Mucosa of rectum (tissue), 2 donors: ENCODE data around the gene GBX2.
"Not testable (repeated sequence)": the region's sequence is repeated elsewhere in the genome, so short reads cannot be mapped to it uniquely, and the experiment has no call there.

Experiments used
- H3K27ac ChIP-seq, 2 donors: one replicate each; pipeline ENCODE4 v1.7.0; 2013; ENCODE audit warnings: inconsistent platforms in 2 of 2, low read depth in 2 of 2, low read length in 2 of 2
- H3K27me3 ChIP-seq, 2 donors: one replicate each; pipeline ENCODE4 v1.7.0; 2013; ENCODE audit warnings: low read length in 2 of 2; ENCODE audit not compliant: control insufficient read depth in 2 of 2, insufficient read depth in 2 of 2
- H3K36me3 ChIP-seq, 2 donors: one replicate each; pipeline ENCODE4 v1.7.0; 2013; ENCODE audit warnings: low read length in 2 of 2; ENCODE audit not compliant: control insufficient read depth in 2 of 2, insufficient read depth in 2 of 2
- H3K4me1 ChIP-seq, 2 donors: one replicate each; pipeline ENCODE4 v1.7.0; 2013; ENCODE audit warnings: low read length in 2 of 2, mild to moderate bottlenecking in 1 of 2; ENCODE audit not compliant: control insufficient read depth in 2 of 2, insufficient read depth in 2 of 2
- H3K4me3 ChIP-seq, 2 donors: one replicate each; pipeline ENCODE4 v1.7.0; 2013; ENCODE audit warnings: low read length in 2 of 2
- H3K9ac ChIP-seq, 2 donors: one replicate each; pipeline ENCODE4 v1.7.0; 2013; ENCODE audit warnings: low read length in 2 of 2, low read depth in 1 of 2, mild to moderate bottlenecking in 1 of 2
- H3K9me3 ChIP-seq, 2 donors: one replicate each; pipeline ENCODE4 v1.7.0; 2013; ENCODE audit warnings: low read length in 2 of 2; ENCODE audit not compliant: control insufficient read depth in 2 of 2
- donor health status: healthy.
- donor health status: Normal muscosa, but diverticular disease.

GBX2 gene

DNA sequence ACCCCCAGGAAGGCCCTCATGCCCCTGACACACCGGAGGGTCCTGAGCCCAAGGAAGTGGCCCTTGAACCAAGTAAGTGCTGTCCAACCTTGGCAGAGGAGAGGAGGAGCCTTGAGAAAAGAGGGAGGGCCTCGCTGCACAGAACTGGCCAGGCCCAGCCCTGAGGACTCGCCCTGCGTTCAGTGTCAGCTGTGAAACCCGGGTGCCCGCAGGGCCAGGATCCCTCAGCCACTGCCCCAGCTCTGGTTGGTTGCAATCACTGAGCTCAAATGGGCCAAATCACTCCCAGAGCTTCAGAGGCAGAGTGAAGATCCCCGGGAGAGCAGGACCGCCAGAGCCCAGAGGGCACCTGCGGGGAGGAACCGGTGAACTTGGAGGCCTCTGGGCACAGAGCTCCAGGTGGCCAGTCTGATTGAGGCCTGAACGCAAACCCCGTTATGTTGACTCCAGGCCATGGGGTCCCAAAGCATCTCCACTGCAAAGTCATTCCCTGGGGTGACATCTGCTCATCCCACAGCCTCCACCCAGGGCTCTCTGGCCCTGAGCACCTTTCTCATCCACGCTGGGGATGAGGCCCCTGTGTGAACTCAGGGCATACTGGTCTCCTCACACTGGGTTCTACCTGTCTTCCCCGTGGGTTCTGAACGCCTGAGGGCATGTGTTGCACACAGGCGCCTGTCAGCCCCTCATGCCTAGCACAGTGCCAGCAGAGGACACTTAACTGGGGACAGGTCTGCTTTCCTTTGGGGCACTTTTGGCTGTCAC is 11.9 kb downstream of the GBX2 start:
- no peak overlapping the region for H3K9ac ChIP-seq
- H3K27me3 ChIP-seq: peaks cover 12 to 24% of the 10 kb centered on the region in 2 donors
- H3K4me3 ChIP-seq: no peak overlapping the region

DNA sequence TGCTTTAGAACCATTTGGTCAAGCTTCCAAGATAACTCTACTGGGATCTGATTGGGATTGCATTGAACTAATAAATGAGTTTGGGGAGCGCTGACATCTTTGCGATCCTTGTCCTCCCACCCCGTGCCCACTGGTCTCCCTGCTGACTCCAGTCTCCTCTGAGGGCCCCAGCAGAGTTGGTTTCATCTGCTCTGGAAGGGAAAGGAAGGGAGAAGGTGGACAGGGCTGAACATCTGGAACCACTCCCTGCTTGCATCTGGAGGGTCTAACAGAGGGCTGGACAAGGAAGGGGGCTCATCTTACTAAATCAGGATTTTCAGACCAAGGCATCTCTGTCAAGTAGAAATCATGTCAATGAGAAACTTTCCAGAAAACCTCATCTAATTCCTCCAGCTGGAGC is 12.8 kb downstream of the GBX2 start:
- H3K27ac ChIP-seq: no peak overlapping the region
- no peak overlapping the region for H3K4me3 ChIP-seq
- no peaks in the 10 kb centered on the region for H3K36me3 ChIP-seq
- no peak overlapping the region for H3K9ac ChIP-seq
- H3K4me1 ChIP-seq: no peaks in the 10 kb centered on the region
- peaks cover 0 to 2% of the 10 kb centered on the region in 2 donors for H3K9me3 ChIP-seq
- peaks cover 5 to 16% of the 10 kb centered on the region in 2 donors for H3K27me3 ChIP-seq

More for the DNA sequence above, 11.9 kb downstream of the GBX2 start:
- H3K4me1 ChIP-seq: no peaks in the 10 kb centered on the region
- no peaks in the 10 kb centered on the region for H3K36me3 ChIP-seq
- H3K9me3 ChIP-seq: peaks cover 0 to 2% of the 10 kb centered on the region in 2 donors
- H3K27ac ChIP-seq: no peak overlapping the region

DNA sequence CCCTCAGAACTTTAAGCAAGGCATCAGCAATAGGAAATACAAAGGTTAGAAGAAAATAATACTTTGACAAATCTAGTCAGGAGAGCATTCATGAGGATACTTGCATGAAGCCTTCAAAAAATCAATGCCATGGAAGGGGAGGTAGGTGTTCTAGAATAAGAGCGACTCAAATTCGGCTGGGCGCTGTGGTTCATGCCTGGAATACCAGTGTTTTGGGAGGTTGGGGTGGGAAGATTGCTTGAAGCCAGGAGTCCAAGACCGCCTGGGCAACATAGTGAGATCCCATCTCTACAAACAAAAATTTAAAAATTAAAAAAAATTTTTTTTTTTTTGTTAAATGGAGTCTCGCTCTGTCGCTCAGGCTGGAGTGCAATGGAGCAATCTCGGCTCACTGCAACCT is 21.8 kb downstream of the GBX2 start:
- no peaks in the 10 kb centered on the region for H3K9me3 ChIP-seq
- H3K27me3 ChIP-seq: no peaks in the 10 kb centered on the region
- no peak overlapping the region for H3K27ac ChIP-seq
- no peaks in the 10 kb centered on the region for H3K4me1 ChIP-seq
- H3K4me3 ChIP-seq: no peak overlapping the region
- H3K36me3 ChIP-seq: no peaks in the 10 kb centered on the region
- no peak overlapping the region for H3K9ac ChIP-seq

DNA sequence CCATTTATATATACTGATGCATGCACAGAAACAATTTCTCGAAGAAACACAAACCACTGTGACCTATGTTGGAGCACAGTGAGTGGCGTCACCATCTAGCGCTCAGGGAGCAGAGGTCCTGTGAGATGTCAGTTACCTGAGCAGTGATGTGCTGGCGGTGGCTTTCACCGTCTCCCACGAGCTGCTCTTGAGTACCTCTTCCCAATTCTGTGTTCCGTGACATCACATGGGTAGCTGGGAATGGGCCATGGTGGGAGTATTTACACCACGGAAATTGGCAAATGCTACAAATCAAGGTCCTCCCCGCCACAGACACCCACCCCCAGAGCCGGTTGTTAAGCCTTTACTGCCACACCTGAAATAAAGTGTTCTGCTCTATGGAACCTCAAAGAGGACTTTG is 24.4 kb downstream of the GBX2 start:
- H3K27me3 ChIP-seq: no peaks in the 10 kb centered on the region
- no peak overlapping the region for H3K9ac ChIP-seq
- H3K4me1 ChIP-seq: no peaks in the 10 kb centered on the region
- no peaks in the 10 kb centered on the region for H3K9me3 ChIP-seq
- H3K36me3 ChIP-seq: no peaks in the 10 kb centered on the region
- no peak overlapping the region for H3K27ac ChIP-seq
- no peak overlapping the region for H3K4me3 ChIP-seq

DNA sequence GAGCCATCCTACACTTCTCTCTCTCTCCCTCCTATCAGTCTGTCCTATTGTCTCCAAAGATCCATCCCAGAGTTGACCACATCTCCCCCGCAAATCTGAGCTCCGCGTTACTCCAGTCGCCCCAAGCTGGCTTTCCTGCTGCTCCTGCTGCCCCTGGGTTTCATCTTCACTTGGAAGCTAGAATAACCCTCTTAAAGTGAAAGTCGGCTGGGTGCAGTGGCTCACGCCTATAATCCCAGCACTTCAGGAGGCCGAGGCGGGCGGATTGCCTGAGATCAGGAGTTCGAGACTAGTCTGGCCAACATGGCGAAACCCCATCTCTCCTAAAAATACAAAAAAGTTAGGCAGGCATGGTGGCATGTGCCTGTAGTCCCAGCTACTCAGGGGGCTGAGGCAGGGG is 26.6 kb downstream of the GBX2 start:
- not testable (repeated sequence) for H3K36me3 ChIP-seq, H3K27ac ChIP-seq, H3K9me3 ChIP-seq, H3K4me1 ChIP-seq, H3K27me3 ChIP-seq, H3K4me3 ChIP-seq, H3K9ac ChIP-seq

DNA sequence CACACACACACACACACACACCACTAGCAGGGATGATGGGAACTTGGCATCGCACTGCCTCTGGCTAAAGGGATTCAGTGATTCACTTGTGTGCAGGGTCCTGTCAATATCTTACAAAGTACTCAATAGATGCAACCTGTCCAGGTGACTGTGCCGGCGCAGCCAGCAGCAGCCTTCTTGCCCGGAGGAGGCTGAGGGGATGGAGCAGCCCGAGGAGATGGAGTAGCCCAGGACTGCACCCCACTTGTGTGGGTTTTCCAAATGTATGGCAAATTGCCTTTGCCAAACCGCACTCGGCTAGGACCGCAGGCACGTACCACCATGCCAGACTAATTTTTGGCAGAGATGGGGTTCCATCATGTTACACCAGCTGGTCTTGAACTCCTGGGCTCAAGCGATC is 31.1 kb downstream of the GBX2 start:
- no peaks in the 10 kb centered on the region for H3K9me3 ChIP-seq
- H3K27me3 ChIP-seq: no peaks in the 10 kb centered on the region
- no peaks in the 10 kb centered on the region for H3K36me3 ChIP-seq
- H3K4me3 ChIP-seq: no peak overlapping the region
- H3K27ac ChIP-seq: no peak overlapping the region
- no peak overlapping the region for H3K9ac ChIP-seq
- H3K4me1 ChIP-seq: no peaks in the 10 kb centered on the region

DNA sequence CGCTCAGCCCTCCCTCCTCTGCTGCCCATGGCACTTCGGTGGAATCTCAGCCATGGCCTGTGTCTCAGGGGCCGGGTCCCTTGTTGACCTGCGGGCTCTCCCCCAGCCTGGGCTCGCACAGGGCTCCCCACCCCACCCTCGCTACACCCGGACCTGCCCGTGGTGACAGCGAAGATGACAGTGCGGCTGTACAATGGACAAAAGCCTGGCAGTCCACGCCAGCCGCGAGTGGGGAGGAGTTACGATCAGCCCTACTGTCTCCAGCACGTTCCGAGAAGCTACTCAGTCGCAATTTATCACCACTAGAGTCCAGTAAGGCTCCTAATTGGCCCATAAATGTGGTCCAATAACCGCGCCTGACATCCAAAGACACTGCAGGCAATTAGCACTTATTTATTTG is 31.6 kb downstream of the GBX2 start:
- no peak overlapping the region for H3K27ac ChIP-seq
- no peaks in the 10 kb centered on the region for H3K27me3 ChIP-seq
- H3K4me1 ChIP-seq: no peaks in the 10 kb centered on the region
- H3K4me3 ChIP-seq: no peak overlapping the region
- no peak overlapping the region for H3K9ac ChIP-seq
- H3K36me3 ChIP-seq: no peaks in the 10 kb centered on the region
- no peaks in the 10 kb centered on the region for H3K9me3 ChIP-seq

DNA sequence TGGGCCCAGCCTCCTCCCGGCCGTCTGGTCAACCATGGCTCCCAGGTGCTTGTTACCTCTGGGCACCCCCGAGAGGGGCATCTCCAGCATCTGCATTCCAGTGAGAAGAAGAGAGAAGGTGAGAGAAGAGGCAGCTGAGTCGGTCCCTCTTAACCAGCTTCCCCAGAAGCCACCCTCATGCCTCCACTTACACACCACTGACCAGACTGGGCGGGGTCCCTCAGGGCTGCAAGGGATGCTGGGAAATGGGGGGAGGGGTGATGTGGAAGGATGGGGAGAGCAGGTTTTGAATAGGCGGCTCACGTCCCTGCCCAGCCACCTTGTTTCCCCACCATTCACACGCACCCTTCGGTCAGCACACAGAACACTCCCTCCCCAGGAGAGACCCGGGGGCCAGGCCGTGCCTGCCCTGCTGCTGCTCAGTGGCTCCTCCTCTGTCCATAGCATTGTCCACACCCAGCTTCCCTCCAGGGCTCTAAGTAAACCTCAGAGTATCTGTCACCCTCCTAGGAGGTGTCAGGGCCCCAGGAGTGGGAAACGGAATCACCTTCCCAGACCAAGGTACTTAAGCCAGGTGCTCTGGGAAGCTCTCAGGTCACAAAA is 34.7 kb downstream of the GBX2 start:
- Histone ChIP-seq H3K27me3 (no peaks in the 10 kb centered on the region), H3K36me3 (no peaks in the 10 kb centered on the region), H3K4me1 (no peaks in the 10 kb centered on the region), H3K4me3 (no peak overlapping the region), H3K9ac (no peak overlapping the region), H3K27ac (no peak overlapping the region), H3K9me3 (no peaks in the 10 kb centered on the region)

DNA sequence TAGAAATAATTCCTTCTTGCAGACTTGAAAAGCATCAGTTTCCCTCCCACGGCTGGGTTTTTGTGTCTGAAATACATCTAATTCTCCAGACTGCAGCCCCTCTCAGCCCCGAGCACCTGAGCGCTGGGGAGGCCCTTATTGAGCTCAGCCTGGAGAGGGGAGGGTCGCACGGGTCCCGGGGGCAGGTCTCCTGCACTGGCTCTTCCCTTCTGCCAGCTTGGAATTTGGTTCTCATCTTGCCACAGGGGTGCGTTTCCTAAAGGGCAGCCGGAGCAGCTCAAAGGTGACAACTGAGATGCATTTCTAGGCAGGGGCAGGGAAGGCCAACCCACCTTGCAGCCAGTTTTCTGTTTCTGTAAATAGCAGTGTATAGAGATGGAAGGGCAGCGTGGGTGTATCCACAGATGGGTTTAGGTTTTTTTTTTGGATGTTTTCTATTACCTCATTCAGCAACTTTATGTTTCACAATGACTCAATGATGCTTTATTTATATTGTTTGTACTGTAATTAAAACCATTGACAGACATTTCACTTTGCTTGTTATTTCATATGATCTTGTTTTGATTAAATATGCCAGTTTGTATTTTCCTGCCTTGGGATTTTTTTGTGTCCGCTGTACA is 37.0 kb downstream of the GBX2 start:
- H3K9ac ChIP-seq: no peak overlapping the region

DNA sequence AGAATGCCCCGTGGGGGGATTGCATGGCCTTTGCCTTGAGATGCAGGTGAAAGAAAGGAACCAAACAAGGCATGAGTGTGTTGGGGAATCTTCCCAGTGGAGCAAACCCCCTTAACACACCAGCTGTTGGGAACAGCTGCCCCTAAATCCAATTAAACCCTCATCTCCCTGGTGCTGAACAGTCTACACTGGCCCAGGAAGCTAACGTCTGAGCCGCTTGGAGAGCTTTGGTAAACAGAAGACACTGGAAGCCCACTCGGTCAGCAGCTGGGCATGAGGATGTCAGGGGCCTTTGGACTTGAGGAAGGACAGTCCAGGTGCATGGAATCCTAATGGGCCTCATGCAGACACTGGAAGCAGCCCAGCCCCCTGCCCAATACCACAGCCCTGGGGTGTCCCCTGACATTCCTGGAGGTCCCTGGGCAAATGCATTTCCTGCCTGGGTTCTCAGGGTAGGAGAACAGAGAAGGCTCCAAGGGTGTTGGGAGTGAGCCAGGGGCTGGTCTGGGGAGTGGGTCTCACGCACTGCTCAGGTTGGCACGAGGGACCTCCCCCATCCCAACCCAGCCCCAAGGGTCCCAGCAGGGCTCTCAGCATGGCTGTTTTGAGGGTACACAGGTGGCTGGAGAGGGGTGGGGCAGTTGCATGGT is 37.7 kb downstream of the GBX2 start:
- Histone ChIP-seq H3K27me3 (no peaks in the 10 kb centered on the region), H3K4me3 (no peak overlapping the region), H3K9ac (no peak overlapping the region), H3K9me3 (no peaks in the 10 kb centered on the region), H3K36me3 (peaks cover 3 to 9% of the 10 kb centered on the region in 2 donors), H3K4me1 (no peaks in the 10 kb centered on the region), H3K27ac (no peak overlapping the region)

More for the DNA sequence above, 37.0 kb downstream of the GBX2 start:
- H3K4me3 ChIP-seq: no peak overlapping the region
- H3K27me3 ChIP-seq: no peaks in the 10 kb centered on the region
- H3K9me3 ChIP-seq: no peaks in the 10 kb centered on the region
- H3K4me1 ChIP-seq: no peaks in the 10 kb centered on the region
- H3K27ac ChIP-seq: no peak overlapping the region
- H3K36me3 ChIP-seq: peaks cover 0 to 7% of the 10 kb centered on the region in 2 donors
